A673 (cell line): Measurements from ENCODE around the gene PROX1. TPM values are rescaled to one million over a fixed set of nuclear protein-coding genes. Genes with fewer than 3 reads are reported as not detected.

Experiments used
- BruUV-seq: library from RNA; stranded (reverse); fragments of 400-500 nt; replicated peaks from 2 replicates; lab custom pipeline; 2021; lab: Mats Ljungman, UMichigan
- CTCF ChIA-PET: fragments of 300-600 bp; sonication (Branson Sonifier 250); formaldehyde crosslinking; loops from one replicate; lab custom pipeline; 2022; ENCODE audit warnings: antibody characterized with exemption; lab: Charles Lee
- POLR2A ChIA-PET: fragments of 300-600 bp; sonication (Branson Sonifier 250); formaldehyde crosslinking; loops from one replicate; lab custom pipeline; 2022; ENCODE audit warnings: antibody characterized with exemption; ENCODE audit not compliant: low non-redundant PET; lab: Charles Lee
- DNase-seq: peaks from one replicate; pipeline ENCODE4 v3.0.0-alpha.2; 2015; ENCODE audit warnings: low spot score
- H3K27ac ChIP-seq: fragments of 200-600 bp; sonication (generic); 2 replicates; pipeline ENCODE4 v1.5.1; 2016; ENCODE audit warnings: mixed run types, low read depth, mild to moderate bottlenecking, mixed read lengths, antibody characterized with exemption, low read length; ENCODE audit not compliant: poor library complexity, severe bottlenecking
- H3K27me3 ChIP-seq: fragments of 200-600 bp; sonication (generic); replicated peaks from 2 replicates; pipeline ENCODE4 v1.6.1; 2017; ENCODE audit warnings: mixed run types, low read depth, mild to moderate bottlenecking, mixed read lengths, antibody characterized with exemption, low read length; ENCODE audit not compliant: insufficient read depth, poor library complexity
- H3K36me3 ChIP-seq: fragments of 200-600 bp; sonication (generic); 2 replicates; pipeline ENCODE4 v1.6.1; 2016; ENCODE audit warnings: mixed run types, mild to moderate bottlenecking, mixed read lengths, antibody characterized with exemption, low read length; ENCODE audit not compliant: insufficient read depth, poor library complexity, severe bottlenecking
- H3K4me1 ChIP-seq: fragments of 200-600 bp; sonication (generic); 2 replicates; pipeline ENCODE4 v1.6.1; 2017; ENCODE audit warnings: mixed run types, mild to moderate bottlenecking, mixed read lengths, antibody characterized with exemption, low read length; ENCODE audit not compliant: insufficient read depth, poor library complexity, severe bottlenecking
- H3K4me3 ChIP-seq: fragments of 200-600 bp; sonication (generic); 2 replicates; pipeline ENCODE4 v1.5.1; 2016; ENCODE audit warnings: low read depth, mixed run types, mild to moderate bottlenecking, mixed read lengths, low read length; ENCODE audit not compliant: poor library complexity, severe bottlenecking
- H3K9me3 ChIP-seq: fragments of 200-600 bp; sonication (generic); 2 replicates; pipeline ENCODE4 v1.6.1; 2016; ENCODE audit warnings: mixed run types, low read depth, mild to moderate bottlenecking, mixed read lengths, antibody characterized with exemption, low read length; ENCODE audit not compliant: poor library complexity, severe bottlenecking
- CTCF ChIP-seq: fragments of 300-800, 200-600 bp; sonication (generic); conservative IDR thresholded peaks from 2 replicates; pipeline ENCODE4 v1.5.1; 2017; ENCODE audit warnings: low read depth, mild to moderate bottlenecking, antibody characterized with exemption, low read length, moderate library complexity, mixed read lengths
- EZH2 ChIP-seq: fragments of 200-600 bp; sonication (generic); IDR thresholded peaks from 2 replicates; pipeline ENCODE4 v1.6.1; 2017; ENCODE audit warnings: borderline replicate concordance, low read depth, mild to moderate bottlenecking, mixed read lengths, antibody characterized with exemption, low read length; ENCODE audit not compliant: poor library complexity, severe bottlenecking
- intact Hi-C: fragments of 100-400 bp; cut with micrococcal nuclease; formaldehyde crosslinking; loops from one replicate; pipeline ENCODE4 v1.10.0; 2022; ENCODE audit not compliant: unreplicated experiment
- total RNA-seq: library from RNA; stranded (reverse); gene quantifications from 2 replicates; pipeline ENCODE4 v1.2.3, GENCODE V29; 2021

PROX1 gene
- total RNA-seq, 1 experiment from 2014 or later = not detected

GRCh38 chr1:213958346-213958745, 29.4 kb upstream of the PROX1 start:
- Histone ChIP-seq H3K4me3 (no peak overlapping the region), H3K36me3 (no peaks in the 10 kb centered on the region), H3K27ac (no peak overlapping the region), H3K9me3 (no peaks in the 10 kb centered on the region), H3K4me1 (no peaks in the 10 kb centered on the region), H3K27me3 (peaks cover 82% of the 10 kb centered on the region)
- ChIA-PET POLR2A (no interaction called here), CTCF (no interaction called here)
- no TSS peak for BruUV-seq
- DNase-seq = no peak
- TF ChIP-seq EZH2 (no peak), CTCF (no peak)
- intact Hi-C loops = no loop called here

GRCh38 chr1:213960963-213961362, 26.8 kb upstream of the PROX1 start:
- DNase-seq = no peak
- CTCF ChIA-PET = no interaction called here
- no peak for TF ChIP-seq CTCF
- TF ChIP-seq EZH2 = no peak
- H3K27ac ChIP-seq = no peak overlapping the region
- BruUV-seq = no TSS peak
- POLR2A ChIA-PET = no interaction called here
- peaks cover 65% of the 10 kb centered on the region for H3K27me3 ChIP-seq
- intact Hi-C loops = no loop called here
- H3K9me3 ChIP-seq = no peaks in the 10 kb centered on the region
- H3K36me3 ChIP-seq = no peaks in the 10 kb centered on the region
- no peaks in the 10 kb centered on the region for H3K4me1 ChIP-seq
- no peak overlapping the region for H3K4me3 ChIP-seq

GRCh38 chr1:213962508-213962907, 25.3 kb upstream of the PROX1 start:
- intact Hi-C loops = no loop called here
- no peak overlapping the region for H3K4me3 ChIP-seq
- BruUV-seq = no TSS peak
- H3K27me3 ChIP-seq = peaks cover 54% of the 10 kb centered on the region
- DNase-seq = no peak
- no peaks in the 10 kb centered on the region for H3K4me1 ChIP-seq
- H3K9me3 ChIP-seq = no peaks in the 10 kb centered on the region
- H3K27ac ChIP-seq = no peak overlapping the region
- POLR2A ChIA-PET = no interaction called here
- H3K36me3 ChIP-seq = no peaks in the 10 kb centered on the region
- CTCF ChIA-PET = no interaction called here
- TF ChIP-seq EZH2 (no peak), CTCF (no peak)
